SHP77 treated with DMSO at 0.1 percent for 48 hours (cell line): ENCODE results near the gene TOX2.

ENCODE experiments used
- DNase-seq: peaks from one replicate; lab custom pipeline; 2025; lab: John Stamatoyannopoulos, UW

The TOX2 gene

GRCh38 chr20:43938932-43939761, 24.5 kb downstream of the TOX2 start:
- DNase-seq: no peak

GRCh38 chr20:43939762-43940121, 25.1 kb downstream of the TOX2 start:
- DNase-seq: no peak

DNA sequence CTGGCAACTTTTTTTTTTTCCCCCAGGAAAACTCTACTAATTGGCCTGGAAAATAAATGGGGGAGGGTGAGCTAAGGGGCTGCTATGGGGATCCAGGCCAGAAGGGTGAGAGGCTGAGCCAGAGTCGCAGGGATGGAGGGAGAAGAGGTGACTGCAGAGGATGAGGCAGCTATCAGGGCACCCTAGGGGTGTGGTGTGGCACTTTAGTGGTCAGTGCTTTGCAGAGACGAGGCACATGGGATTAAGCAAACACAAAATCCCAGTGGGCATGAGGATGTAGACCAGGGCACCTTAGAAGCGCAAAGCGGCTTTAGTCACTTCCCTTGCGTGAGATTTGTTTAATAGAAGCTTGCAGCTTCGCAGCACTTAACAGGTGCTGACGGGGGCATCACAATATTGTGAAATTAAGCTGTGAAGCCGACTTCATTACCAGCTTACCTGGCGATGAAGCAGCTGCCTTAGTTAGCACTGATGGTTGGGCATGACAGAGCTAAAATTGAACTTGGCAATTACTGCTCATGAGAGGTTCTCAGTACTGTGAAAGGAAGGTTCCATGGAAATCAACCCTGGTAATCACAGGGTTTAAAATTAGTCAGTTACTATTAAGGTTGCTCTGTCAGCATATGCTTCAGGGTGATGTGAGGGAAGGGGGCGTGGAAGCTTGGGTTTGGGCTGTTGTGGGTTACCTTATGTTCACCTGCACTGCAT, 26.0 kb downstream of the TOX2 start:
- no peak for DNase-seq

DNA sequence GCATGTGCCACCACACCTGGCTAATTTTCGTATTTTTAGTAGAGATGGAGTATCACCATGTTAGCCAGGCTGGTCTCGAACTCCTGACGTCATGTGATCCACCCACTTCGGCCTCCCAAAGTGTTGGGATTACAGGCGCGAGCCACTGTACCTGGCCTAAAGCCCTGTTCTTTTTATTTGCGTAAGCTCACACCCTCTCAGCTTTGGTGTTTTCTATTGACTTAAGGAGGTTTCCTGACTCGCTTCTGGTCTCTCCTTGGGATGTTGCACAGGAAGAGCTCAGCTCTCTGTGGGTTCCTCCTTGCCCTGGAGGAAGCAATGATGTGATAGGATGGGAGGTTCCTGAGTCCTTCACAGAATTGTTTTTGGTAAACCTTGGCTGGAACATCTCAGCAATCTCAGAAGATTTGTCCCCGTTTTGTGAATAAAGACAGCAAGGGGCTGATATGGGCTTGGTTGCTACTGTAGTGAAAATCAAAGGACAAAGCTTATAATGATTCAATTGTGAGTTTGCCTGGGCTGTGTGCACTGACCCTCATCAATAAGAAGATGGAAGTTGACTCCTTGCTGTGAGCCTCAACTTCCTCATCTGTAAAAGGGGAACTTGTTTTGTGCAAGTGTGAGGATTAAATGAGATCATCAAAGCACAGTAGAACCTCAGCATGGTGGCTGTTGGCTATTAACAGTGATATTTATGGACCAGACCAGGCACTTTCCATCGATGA, 27.0 kb downstream of the TOX2 start:
- DNase-seq: no peak

DNA sequence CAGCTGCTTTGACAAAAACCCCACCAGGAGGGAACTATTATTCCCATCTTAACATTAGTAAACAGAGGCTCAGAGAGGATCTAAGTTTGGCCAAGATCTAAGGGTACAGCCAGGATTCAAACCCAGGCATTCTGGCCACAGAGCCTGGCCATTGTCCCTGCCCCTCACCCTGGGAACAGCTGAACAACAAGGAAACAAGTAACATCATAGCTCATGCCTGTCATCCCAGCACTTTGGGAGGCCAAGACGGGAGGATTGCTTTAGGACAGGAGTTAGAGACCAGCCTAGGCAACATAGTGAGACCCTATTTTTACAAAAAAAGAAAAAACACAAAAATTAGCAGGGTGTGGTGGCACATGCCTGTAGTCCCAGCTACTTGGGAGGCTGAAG, 27.5 kb downstream of the TOX2 start:
- DNase-seq: no peak

DNA sequence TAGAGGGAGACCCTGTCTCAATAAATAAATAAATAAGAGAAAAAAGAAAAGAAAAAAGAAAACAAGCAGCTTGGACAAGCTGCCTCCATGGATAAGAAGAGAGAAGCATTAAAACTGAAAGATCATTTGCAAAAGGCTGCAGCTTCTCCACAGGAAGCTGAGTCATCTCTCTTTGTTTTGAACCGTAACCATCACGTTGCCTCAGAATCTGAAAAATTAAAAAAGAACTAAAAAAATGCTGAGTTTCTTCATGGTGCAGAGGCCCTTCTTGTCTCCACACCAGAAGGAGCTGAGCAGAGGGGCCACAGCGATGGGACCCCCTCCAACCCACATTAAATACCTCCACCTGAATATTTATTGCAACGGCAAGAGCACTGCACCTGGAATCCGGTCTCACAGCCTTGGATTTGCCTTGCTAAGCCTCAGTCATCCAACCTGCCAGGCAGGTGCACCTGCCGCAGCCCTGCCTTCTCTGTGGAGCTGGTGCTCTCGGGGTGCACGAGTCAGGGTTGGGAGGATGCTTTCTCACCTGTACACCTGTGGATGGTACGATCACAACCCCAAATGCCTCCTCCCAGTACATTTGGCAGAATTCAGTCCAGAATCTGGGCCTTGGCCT, 28.1 kb downstream of the TOX2 start:
- DNase-seq: no peak

DNA sequence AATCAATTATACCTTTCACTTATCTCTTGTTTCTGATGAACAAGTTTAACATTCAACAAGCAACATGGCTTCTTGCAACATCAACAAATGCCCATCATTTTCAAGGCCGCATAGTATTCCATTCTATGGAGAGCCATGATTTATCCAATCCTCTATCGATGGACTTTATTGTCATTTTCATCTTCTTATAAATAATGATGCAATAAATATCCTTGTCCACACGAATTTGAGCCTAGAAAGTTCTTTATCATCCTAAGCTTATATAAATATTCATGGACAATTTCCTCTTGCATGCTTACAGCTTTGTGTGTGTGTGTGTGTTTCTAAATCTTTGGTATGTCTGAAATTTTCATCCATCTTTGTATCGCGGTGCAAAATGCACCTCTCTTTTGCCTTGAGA, 29.1 kb downstream of the TOX2 start:
- no peak for DNase-seq

DNA sequence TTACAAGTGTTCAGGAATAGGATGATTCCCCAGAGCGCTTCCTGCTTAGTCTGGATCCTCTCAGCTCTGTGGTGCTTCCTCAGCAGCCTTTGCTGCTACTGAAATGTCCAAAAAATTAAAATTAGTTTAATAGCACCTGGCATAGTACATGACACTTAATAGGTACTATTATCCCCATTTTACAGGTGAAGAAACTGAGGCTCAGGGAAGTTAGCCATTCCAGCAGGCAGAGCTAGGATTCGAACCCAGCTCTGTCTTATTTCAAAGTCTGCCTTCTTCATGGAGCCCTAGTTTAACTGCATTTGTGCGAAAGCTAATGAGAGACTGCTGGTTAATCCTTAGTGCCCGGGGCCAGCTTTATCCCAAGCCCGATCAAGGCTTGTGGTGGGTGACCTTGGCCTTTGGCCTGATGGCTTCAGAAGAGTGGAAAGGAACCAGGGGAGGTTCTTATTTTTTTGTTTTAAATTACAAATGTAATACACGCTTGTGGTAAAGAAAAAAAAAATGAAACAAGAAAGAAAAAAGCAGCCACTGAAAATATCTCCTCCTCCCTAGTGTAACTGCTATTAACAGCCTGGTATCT, 30.1 kb downstream of the TOX2 start:
- DNase-seq: no peak

DNA sequence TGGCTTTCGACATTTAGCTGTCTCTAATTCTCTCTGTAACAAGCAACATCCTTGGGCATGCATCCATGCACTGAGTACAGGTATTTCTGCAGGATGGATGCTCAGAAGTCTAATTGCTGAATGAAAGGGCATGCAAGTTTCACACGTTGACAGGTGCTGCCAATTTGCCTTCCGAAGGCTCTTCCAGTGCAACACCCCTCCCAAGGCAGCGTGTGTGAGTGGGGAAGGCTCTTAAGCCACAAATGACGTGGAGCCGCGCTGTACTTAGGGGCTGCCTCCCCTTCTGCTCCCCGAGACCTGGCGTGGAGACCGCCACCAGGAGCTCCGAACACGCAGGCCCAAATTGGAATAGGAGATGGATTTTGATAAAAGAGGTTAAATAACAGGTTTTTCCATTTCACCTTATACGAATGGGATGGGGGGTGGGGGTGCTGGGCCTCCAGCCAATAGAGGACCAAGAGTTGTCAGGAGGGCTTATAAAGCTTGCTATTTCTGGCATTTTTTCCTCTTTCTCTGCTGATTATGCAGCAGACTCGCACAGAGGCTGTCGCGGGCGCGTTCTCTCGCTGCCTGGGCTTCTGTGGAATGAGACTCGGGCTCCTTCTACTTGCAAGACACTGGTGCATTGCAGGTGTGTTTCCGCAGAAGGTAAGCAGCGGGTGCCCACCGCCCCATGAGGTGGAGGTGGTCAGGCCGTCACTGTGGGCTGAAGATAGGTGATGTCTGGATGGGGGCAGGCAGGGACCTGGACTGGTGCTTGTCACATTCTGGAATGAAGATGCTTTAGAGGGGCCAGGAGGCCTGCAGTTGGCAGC, 30.9 kb downstream of the TOX2 start:
- no peak for DNase-seq

DNA sequence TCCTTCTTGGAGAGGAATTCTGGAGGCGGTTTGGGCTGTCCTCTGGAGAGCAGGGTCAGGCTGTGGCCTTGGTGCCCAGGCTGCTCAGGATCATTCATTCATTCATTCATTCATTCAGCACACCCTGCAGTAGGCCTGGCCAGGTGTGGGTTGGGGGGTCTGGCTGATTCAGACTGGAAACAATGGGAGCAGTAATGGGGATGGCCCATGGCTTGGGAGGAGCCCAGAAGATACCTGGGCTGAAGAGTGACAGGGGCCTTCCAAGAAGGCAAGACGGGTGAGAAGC, 31.5 kb downstream of the TOX2 start:
- DNase-seq: no peak

DNA sequence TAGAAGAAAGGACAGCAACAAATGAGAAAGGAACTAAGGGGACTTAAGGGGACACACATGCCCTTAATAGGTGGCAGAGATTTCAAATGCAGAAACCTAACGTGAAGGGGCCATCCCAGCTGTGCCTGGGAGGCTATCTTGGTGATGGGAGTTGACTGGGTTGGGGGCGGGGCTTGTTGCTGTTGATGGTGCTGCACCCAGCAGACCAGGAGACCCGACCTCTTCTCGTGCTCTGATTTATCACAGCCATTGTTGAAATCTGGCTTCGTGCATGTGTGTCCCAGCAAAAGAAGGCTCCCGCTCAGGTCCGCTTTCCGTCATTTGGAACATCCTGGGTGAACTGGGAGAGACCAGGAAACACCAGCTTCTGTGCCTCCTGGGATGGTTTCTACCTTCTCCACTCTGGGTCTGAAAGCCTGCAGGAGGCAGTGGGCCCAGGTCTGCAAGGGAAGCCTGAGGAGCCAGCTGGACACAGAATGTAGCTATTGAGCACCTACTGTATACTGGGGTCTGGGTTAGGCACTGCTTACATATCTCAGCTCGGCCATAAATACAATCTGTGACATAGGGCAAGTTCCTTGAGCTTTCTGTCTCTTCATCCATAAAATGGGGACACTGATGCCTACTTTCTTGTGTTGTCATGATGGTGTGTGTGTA, 32.1 kb downstream of the TOX2 start:
- DNase-seq: no peak

- no peak for DNase-seq
Observed at GRCh38 chr20:43947316-43947710, 32.7 kb downstream of the TOX2 start.

DNA sequence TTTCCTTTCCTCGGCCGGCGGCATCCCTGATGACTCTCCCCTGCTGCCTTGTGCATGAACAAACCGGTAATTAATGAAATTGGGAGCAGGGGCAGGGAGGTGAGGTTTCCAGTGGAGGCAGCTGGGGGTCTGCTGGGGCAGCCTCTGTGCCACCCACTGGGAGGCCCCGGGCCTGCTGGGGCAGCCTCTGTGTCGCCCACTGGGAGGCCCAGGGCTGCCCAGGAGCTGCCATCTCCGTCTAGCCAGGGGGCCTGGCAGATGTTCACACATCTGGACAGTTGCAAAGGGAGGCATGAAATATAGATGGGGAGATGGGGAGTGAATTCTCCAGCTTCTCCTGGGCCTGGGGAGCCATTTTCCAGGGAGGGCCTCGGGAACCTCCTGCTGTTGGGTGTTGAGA, 33.8 kb downstream of the TOX2 start:
- DNase-seq: no peak

DNA sequence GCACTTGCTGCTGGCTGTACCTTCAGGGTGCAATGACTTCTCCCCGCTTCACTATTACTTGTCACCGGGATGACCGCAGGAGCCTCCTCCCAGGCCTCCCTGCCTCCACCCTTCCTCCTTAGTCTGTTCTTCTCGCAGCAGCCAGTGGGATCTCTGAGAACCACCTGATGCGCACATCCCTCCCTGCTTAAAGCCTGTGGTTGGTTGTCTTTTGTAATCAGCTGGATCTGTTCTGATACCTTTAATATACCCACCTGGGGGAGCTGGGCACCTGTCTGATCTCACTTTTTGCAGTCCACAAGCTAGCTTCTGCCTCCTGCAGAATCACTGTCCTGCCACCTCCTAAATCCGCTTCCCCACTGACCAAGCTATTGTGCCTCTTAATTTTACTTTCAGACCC, 34.6 kb downstream of the TOX2 start:
- no peak for DNase-seq

- no peak for DNase-seq
Observed at GRCh38 chr20:43949741-43950618, 35.3 kb downstream of the TOX2 start.

- no peak for DNase-seq
Observed at GRCh38 chr20:43953919-43954592, 39.4 kb downstream of the TOX2 start.

DNA sequence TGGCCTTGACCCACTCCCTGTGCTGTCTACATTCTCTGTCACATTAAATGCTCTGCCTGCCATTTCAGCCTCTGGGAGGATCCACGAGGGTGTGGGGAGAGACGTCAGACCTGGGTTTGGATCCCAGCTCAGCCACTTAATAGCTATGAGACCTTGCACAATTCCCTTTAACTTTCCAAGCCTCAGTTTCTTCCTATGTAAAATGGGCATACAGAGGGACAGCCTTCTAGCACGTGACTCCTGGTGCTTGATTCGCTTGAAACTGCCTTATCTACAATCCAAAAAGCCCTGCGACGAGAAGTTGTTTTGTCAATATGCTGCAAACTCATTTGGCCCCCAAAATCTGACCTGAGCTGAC, 40.0 kb downstream of the TOX2 start:
- DNase-seq: no peak

DNA sequence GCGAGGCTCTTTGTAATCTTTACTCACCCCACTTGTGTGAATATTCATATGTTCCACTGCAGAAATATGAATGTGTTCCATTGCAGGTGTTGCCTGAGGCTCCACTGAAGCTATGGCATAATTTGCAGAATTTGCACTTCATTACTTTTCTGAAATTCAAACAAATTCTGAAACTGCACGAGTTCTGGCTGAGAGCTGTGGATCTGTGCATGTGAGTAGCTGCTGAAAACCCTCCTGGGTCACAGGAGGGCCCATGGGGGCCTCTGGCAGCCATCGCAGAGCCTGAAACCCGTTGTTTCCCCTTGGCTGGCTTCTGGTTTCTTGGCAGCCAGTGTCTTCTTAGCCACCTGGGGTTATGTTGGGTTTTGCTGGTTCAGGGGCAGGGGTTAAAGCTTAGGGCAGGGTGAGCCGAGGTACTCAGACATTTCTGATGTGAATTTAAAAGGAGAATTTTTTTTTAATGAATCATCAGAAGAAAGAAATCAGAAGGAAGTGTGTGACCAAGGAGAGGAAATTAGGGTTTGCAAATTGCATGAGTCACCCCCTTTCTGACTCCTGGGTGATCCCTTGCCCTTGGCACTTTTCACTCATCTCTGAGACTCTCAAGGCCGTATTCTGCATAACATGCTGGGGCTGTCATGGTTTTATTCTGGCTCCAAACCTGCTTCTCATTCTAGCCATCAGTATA, 40.6 kb downstream of the TOX2 start:
- DNase-seq: no peak

DNA sequence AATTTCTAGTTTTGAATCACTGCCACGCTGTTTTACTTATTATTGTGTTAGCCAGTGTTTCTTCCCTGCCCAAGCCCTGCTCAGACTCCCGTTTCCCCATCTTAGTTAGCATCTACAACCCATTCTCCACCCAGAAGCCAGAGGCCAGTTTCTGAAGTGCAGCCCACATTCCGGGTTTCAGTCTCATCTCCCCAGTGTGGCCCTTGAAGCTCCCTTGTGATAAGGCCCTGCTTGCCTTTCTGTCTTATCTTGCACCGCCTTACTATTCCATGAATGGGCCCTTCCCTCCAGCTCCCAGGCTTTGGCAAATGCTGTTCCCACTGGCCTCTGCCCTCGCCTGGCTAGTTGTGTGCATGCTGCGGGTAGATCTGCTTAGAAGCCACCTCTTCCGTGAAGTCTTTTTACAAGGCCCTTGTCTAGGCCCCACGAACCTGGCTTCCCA, 41.1 kb downstream of the TOX2 start:
- DNase-seq: no peak
